ENCODE data around the gene RASD2.

Gene RASD2

DNA sequence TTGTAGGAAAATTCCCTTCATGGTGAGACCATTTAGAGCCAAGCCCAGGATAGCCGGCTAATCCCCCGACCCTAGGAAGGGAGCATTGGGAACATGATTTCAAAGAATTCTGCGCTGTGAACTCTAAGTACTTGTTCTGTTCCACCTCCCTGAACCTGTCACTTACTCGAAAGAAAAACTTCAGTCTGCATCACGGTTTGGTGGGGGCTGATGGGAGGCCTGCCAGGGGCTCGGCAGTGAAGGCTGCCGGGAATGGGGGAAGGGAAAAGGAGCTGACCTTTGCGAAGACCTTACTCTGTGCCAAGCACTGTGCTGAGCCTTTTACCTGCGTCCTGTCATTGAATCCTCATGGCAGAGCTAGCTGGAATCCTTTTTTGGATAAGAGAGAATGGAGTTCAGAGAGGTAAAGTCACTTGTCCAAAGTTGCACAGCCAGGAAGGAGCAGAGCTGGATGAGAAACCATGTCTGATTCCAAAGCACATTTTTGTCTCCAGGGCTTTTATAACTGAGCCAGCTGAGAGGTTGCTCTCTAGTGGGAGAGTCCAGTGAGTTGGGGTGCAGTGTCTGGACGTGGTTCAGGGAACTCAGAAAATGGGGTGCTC lies 15.4 kb downstream of the RASD2 start:
- H3K27ac Mint-ChIP-seq = no peak overlapping the region
- H3K36me3 Mint-ChIP-seq (ENCODE audit: low read depth) = no peaks in the 10 kb centered on the region
- no peaks in the 10 kb centered on the region for H3K9me3 Mint-ChIP-seq
- H3K4me3 Mint-ChIP-seq = no peak overlapping the region
- H3K27me3 Mint-ChIP-seq = peaks cover 19% of the 10 kb centered on the region
- peaks cover 21% of the 10 kb centered on the region for H3K4me1 Mint-ChIP-seq (ENCODE audit: low read depth)
- no peak for DNase-seq

DNA sequence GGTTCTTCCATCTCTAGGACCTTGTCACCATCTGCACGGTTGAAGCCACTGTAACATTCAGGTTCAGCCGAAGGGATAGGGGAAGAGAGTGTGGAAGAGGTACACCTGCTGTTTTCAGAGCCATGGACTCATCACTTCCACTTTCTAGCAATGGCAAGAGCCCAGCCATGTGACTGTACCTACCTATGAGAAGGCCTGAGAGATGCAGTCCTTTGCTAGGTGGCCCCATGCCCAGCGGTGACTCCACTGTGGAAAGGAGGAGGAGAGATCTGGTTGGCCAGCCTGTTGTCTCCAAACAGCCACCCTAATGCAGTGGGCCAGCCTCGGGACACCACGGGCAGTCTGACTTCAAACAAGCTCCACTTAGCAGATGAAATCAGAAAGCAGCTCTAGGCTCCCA lies 16.0 kb downstream of the RASD2 start:
- no peak for DNase-seq
- Mint-ChIP-seq H3K27ac (no peak overlapping the region), H3K4me3 (no peak overlapping the region), H3K27me3 (peaks cover 25% of the 10 kb centered on the region), H3K36me3 (ENCODE audit: low read depth) (no peaks in the 10 kb centered on the region), H3K9me3 (no peaks in the 10 kb centered on the region), H3K4me1 (ENCODE audit: low read depth) (peaks cover 22% of the 10 kb centered on the region)

DNA sequence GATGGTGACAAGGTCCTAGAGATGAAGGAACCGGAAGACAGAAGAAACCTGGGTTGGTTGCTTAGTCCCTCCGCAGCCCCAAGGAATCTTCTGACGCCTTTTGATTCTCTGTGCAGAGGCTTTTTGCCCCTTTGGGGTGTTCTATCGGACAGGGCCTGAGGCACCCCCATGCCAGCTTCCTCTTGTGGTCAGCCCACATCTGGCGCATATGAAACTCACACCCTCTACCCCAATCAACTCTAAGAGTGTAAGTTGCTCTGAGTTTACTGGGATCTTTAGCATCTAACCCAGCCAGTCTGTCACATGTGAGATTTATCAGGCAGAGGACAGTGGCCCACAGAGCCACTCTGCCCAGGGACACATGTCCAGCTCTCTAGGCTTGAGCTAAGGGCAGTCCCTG lies 17.4 kb downstream of the RASD2 start:
- H3K27me3 Mint-ChIP-seq = peaks cover 32% of the 10 kb centered on the region
- DNase-seq = no peak
- no peak overlapping the region for H3K27ac Mint-ChIP-seq

DNA sequence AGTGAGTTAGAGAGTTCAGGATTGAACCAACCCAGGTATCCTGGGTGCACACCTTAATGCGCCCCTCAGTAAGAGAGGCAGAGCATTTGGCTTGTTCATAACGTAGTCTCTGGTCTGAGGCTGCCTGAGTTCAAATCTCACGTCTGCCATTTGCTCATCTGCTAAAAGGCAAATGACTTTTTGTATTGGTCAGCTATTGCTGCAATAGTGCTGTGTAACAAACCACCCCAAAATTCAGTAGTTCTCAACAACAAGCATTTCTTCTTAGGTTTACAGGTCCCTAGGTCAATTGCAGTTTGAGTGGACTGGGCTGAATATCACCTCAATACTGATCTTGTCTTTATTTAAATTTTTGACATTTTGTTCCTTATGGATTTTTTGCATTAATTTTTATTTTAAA lies 18.1 kb downstream of the RASD2 start:
- Mint-ChIP-seq H3K27ac (no peak overlapping the region), H3K9me3 (no peaks in the 10 kb centered on the region), H3K27me3 (peaks cover 35% of the 10 kb centered on the region), H3K4me3 (no peak overlapping the region), H3K36me3 (ENCODE audit: low read depth) (no peaks in the 10 kb centered on the region), H3K4me1 (ENCODE audit: low read depth) (peaks cover 12% of the 10 kb centered on the region)
- DNase-seq = no peak

More for the DNA sequence above, 17.4 kb downstream of the RASD2 start:
- Mint-ChIP-seq H3K4me3 (no peak overlapping the region), H3K9me3 (no peaks in the 10 kb centered on the region), H3K36me3 (ENCODE audit: low read depth) (no peaks in the 10 kb centered on the region), H3K4me1 (ENCODE audit: low read depth) (peaks cover 17% of the 10 kb centered on the region)

DNA sequence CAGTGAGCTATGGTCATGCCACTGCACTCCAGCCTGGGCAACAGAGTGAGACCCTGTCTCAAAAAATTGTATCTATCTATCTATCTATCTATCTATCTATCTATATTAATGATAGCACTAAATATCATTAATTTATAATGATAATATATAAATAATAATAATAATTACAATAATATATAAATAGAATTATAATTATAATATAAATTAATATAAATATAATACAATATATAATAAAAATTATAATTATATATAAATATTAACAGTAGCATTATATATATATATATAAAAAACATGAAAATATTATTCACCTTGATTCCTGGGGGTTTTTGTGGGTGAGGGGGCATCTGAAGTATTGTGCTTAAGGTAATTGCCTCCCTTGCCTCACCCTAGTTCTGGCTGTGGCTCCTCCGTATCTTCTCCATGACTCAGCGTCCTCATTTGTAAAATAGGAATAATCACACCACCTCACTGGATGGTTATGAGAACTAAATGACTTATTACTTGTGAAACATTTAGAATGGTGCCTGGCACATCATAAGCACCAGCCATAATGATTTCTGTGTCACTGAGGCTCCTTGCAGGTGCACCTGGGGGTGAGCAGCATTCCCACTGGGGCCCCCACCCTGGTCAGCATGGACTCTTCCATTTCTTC lies 18.8 kb downstream of the RASD2 start:
- H3K4me1 Mint-ChIP-seq (ENCODE audit: low read depth) = peaks cover 6% of the 10 kb centered on the region
- H3K36me3 Mint-ChIP-seq (ENCODE audit: low read depth) = no peaks in the 10 kb centered on the region
- no peak overlapping the region for H3K4me3 Mint-ChIP-seq
- no peaks in the 10 kb centered on the region for H3K9me3 Mint-ChIP-seq
- no peak for DNase-seq
- H3K27me3 Mint-ChIP-seq = peaks cover 35% of the 10 kb centered on the region
- H3K27ac Mint-ChIP-seq = no peak overlapping the region

DNA sequence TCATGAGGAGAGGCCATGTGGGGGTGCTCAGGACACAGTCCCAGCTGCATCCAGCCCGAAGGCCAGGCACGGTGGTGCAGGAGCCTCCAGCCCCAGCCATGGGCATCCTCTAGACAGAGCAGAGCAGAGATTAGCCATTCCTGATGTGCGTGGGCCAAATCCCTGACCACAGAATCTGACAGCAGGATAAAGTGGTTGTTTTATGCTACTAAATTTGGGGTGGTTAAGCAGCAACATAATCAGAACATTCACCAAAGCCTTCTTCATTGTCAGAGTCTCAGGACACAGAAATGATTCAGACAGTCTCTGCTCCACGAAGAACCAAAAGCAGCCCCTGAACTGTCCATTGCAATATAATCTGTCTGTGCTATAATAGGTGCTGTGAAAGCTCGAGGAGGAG lies 19.7 kb downstream of the RASD2 start:
- no peaks in the 10 kb centered on the region for H3K36me3 Mint-ChIP-seq (ENCODE audit: low read depth)
- peaks cover 6% of the 10 kb centered on the region for H3K4me1 Mint-ChIP-seq (ENCODE audit: low read depth)
- no peak overlapping the region for H3K27ac Mint-ChIP-seq
- H3K4me3 Mint-ChIP-seq = no peak overlapping the region
- DNase-seq = no peak
- peaks cover 35% of the 10 kb centered on the region for H3K27me3 Mint-ChIP-seq
- H3K9me3 Mint-ChIP-seq = no peaks in the 10 kb centered on the region

DNA sequence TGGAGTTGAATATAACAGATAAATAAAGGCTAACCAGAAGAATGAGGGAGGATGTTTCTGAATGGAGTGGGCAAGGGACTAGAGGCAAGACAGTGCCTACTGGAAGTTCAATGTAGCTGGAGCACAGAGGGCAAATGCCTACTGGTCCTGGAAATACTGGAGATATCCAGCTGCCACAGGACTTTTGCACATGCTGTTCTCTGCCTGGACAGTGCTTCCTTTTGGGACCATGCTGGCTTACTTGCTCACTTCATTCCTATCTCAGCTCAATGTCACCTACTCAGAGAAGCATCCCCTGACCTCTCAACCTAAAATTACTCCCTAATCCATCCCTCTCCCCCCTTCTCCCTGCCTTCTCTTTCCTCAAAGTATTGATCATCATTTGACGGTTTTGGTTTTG lies 20.2 kb downstream of the RASD2 start:
- H3K4me3 Mint-ChIP-seq = no peak overlapping the region
- H3K27ac Mint-ChIP-seq = no peak overlapping the region

DNA sequence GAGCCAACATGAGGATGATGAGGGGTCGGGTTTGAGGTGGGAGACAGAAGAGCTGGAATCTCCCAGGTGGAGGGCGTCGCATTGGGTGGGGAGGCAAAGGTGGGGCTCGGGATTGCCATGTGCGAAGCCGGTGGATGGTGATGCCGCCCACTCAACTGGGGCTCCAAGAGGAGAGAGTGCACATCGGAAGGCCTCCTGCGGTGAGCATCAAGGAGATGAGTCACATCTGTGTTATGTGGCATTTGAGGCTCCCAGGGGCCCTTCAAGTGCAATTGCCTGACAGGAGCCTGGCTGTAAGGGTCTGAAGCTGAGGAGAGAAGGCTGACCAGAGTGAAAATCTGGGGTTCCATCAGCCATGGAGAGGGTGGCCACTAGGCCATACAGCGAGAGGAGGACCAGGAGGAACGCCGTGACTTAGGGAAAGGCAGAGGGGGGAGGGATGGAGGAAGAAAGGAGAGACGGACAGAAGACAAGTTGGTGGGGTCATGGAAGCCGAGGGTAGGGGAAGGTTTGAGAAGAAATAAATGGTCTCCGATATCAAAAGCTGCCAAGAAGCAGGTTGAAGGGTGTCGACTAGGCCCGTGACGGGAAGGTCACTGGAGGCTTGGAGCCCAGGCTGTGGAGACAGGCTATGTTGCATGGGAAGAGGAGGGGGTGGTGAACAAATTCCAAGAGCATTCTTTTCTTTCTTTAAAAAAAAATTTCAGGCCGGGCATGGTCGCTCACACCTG lies 21.3 kb downstream of the RASD2 start:
- Mint-ChIP-seq H3K4me3 (no peak overlapping the region), H3K27me3 (peaks cover 35% of the 10 kb centered on the region), H3K4me1 (ENCODE audit: low read depth) (peaks cover 6% of the 10 kb centered on the region), H3K27ac (no peak overlapping the region), H3K9me3 (no peaks in the 10 kb centered on the region), H3K36me3 (ENCODE audit: low read depth) (no peaks in the 10 kb centered on the region)
- DNase-seq = no peak

More for the DNA sequence above, 20.2 kb downstream of the RASD2 start:
- DNase-seq = no peak
- Mint-ChIP-seq H3K36me3 (ENCODE audit: low read depth) (no peaks in the 10 kb centered on the region), H3K9me3 (no peaks in the 10 kb centered on the region), H3K27me3 (peaks cover 35% of the 10 kb centered on the region), H3K4me1 (ENCODE audit: low read depth) (peaks cover 6% of the 10 kb centered on the region)

DNA sequence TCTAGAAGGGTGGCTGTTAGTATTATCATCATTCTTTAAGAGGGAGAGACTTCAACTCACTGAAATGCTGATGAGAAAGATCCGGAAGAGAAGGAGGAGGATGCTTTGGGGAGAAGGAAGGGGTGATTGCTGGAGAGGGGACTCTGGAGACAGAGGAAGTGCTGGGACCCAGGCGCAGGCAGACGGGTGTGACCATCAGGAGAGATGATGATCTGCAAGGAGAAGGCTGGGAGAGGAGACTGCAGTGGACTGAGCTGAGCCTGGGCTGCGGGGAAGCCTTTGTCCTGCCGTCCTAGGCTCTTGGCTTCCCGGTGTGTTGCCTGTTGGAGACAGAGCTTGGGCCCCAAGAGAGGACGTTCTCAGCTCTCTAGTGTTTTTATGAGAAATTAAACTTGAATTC lies 22.6 kb downstream of the RASD2 start:
- no peak for DNase-seq
- no peak overlapping the region for H3K27ac Mint-ChIP-seq
- H3K27me3 Mint-ChIP-seq = peaks cover 29% of the 10 kb centered on the region
- no peak overlapping the region for H3K4me3 Mint-ChIP-seq
- no peaks in the 10 kb centered on the region for H3K9me3 Mint-ChIP-seq
- H3K36me3 Mint-ChIP-seq (ENCODE audit: low read depth) = no peaks in the 10 kb centered on the region
- H3K4me1 Mint-ChIP-seq (ENCODE audit: low read depth) = peaks cover 6% of the 10 kb centered on the region

DNA sequence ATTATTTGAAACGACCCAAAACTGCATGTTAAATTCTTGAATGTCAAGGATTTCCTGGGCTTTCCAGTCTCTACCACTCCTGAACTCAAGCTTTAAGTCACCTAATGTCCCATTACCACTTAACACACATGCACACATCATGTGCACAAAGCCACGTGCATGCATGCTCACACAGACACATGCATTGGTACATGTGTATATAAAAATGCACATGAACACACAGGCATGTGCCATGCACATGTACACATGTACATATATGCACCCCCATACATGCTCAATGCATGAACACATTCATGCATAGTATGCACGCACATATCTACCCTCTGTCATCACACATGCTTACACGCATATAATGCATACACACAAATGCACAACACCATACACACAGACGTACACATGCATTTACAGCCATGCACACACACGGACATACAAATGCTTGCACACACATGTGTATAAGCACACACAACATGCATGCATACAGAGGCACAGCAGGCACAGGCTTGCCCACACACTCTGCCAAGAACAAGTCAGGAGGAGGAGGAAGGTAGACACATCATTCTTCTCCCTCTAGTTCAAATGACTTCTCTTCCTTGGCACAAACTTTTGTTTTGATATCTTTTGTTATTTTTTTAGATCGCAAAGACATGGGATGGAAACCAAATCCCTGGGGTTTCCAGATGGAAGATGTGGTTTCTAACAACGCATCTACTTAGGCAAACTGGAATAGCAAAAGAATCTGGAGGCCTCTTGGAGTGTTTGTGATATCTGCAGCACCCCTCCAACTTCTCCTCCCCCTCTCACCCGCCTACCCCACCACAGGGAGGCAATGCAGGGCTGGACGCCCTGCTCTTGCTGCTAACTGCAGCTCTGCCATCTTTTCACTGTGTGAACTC lies 24.6 kb downstream of the RASD2 start:
- no peak for DNase-seq
- Mint-ChIP-seq H3K9me3 (no peaks in the 10 kb centered on the region), H3K27ac (no peak overlapping the region), H3K36me3 (ENCODE audit: low read depth) (no peaks in the 10 kb centered on the region), H3K27me3 (peaks cover 24% of the 10 kb centered on the region), H3K4me3 (no peak overlapping the region), H3K4me1 (ENCODE audit: low read depth) (peaks cover 6% of the 10 kb centered on the region)

DNA sequence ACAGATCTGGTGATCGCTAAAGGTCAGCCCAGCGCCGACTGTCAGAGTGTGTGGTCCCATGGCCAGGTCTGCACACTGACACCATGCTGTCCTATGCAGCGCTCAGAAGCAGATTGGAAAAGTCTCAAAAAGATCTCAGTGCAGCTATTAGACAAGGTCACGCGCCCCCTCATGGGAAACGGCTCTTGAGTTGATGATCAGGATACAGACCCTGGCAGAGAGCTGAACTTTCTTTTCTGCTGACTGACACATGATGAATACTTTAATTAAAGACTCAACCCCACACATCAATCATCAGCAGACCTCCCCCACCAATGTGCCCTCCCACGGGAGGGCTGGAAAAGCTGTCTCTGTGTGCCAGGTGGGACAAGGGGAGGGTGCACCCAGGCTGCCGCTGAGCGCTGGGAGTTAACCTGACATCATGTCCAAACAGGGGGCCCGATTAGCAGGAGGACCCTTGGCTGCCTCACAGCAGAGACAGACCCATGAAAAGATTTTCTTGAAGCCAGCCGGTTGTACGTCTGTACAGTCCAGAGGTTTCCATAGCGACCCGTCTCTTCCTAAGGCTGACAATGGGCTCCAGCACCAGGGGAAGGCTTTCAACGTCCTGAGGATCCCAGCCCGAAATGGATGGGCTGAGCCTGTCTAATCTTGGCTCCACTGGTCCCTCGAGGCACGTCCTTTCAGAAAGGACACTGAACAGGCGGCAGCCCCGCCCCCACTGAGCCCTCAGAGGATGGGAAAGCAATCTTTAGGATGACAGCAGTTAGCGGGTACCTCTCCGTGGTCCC lies 26.9 kb downstream of the RASD2 start:
- Mint-ChIP-seq H3K9me3 (no peaks in the 10 kb centered on the region), H3K4me1 (ENCODE audit: low read depth) (no peaks in the 10 kb centered on the region), H3K27me3 (peaks cover 6% of the 10 kb centered on the region), H3K27ac (no peak overlapping the region), H3K36me3 (ENCODE audit: low read depth) (no peaks in the 10 kb centered on the region), H3K4me3 (no peak overlapping the region)
- DNase-seq = no peak

DNA sequence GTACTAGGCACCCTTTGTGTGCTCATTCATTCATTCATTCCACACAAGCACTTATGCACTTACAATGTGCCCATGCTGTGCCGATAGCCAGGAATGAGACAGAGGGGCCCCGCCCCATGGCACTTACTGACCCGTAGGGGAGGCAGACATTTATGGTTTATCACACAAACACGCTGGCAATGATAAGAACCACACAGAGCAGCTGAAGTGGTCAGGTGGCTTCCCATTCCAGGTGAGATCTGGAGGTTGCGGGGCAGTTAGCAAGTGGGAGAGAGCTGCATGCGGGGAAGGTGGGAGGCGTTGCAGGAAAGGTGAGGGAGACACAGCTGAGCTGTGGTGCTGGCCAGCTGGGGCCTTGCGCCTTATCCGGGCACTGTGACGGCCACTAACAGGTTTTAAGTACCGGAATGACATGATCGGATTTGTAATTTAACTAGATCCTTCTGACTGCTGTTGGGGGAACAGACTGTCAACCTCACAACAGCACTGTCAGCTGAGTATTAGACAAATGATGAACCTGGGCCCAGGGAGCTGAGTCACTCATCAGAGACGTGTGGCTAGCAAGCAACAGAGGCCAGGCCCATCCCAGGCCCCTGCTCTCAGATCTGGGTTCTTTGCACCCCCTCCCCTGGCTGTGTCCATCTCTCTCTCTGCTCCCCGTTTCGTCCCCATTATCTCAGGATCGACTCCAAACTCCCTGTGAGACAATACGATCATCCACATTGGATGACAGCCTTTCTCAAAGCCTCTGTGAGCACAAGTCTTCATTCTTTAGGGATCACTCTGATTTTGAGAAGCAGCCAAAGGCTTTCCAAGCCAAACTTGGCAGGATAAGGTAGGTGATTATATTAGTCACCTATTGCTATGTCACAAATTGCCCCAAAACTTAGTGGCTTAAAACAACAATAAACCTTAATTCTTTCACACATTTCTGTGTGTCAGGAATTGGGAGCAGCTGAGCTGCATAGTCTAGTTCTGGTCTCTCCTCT lies 28.4 kb downstream of the RASD2 start:
- no peak for DNase-seq
- H3K27me3 Mint-ChIP-seq = peaks cover 2% of the 10 kb centered on the region

DNA sequence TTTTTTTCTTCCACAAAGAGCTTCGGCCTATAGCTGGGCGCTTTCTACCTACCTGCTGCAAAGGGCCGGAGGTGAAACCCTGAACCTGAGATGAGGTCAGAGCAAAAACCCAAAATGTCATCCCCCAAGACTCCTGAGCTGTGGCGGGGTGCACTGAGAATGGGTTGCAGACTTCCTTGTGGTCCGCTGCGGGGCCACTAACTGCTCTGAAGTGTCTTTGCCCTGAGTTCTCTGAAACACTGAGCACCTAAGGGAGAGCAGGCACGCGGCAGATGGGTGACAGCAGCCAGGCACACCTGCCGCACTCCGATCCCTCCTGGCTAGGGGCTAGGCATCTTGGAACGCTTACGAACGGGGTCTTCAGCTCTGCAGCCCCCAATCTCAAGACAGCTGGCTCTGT lies 29.3 kb downstream of the RASD2 start:
- H3K36me3 Mint-ChIP-seq (ENCODE audit: low read depth) = no peaks in the 10 kb centered on the region
- H3K9me3 Mint-ChIP-seq = no peaks in the 10 kb centered on the region
- no peak overlapping the region for H3K27ac Mint-ChIP-seq
- H3K4me1 Mint-ChIP-seq (ENCODE audit: low read depth) = no peaks in the 10 kb centered on the region
- H3K27me3 Mint-ChIP-seq = peaks cover 5% of the 10 kb centered on the region
- no peak for DNase-seq
- H3K4me3 Mint-ChIP-seq = no peak overlapping the region

More for the DNA sequence above, 28.4 kb downstream of the RASD2 start:
- Mint-ChIP-seq H3K9me3 (no peaks in the 10 kb centered on the region), H3K4me1 (ENCODE audit: low read depth) (no peaks in the 10 kb centered on the region), H3K4me3 (no peak overlapping the region), H3K27ac (no peak overlapping the region), H3K36me3 (ENCODE audit: low read depth) (no peaks in the 10 kb centered on the region)

Measured in activated T-cell treated with anti-CD3 and anti-CD28 coated beads, Interleukin-2, amount 50 U/mL, for 24 hours (primary cell).